ENCODE data around the gene PTPRG. TPM values are rescaled to one million over a fixed set of nuclear protein-coding genes. Genes with fewer than 3 reads are reported as not detected.
A peak's percentile ranks its signal among the peaks of the same experiment; 100 is the strongest.

PTPRG gene
- total and polyA plus RNA-seq, 10 of the 15 experiments (the other 5 are each of a cell fraction or from before 2014, with no cell fraction given) = 0.29 to 20.7 (median 1.4) TPM

GRCh38 chr3:62149962-62150361 lies 588.6 kb downstream of the PTPRG start:
- no peaks in the 10 kb centered on the region for H3K27me3 ChIP-seq (replicated peaks in 1 of 2; ENCODE audit: control insufficient read depth in 2 of 2, insufficient read depth in 2 of 2, low read length in 1 of 2)

DNA sequence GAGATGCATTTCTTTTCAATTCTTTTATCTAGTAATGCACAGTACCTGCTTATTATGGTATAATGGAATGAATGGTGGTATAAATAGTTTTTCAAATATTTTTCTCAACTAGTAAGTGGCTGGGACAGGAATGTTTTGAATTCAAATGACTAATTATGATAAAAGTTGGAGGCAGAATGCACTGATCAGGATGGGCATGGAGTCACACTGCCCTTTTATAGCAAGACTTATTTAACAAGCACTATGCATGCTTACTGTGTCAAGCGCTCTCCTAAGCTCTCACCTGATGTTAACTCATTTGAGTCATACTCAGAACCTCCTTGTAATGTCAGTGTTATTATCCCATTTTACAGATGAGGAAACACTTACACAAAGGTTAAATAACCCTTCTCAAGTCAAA lies 590.2 kb downstream of the PTPRG start:
- FAIRE-seq = no peak
- H3K27me3 ChIP-seq (replicated peaks in 1 of 2; ENCODE audit: control insufficient read depth in 2 of 2, insufficient read depth in 2 of 2, low read length in 1 of 2) = no peaks in the 10 kb centered on the region
- POLR2A ChIA-PET = interaction anchor here (0.7 kb wide), 1 partner anchor 574 kb away, joined by 3 read pairs; no protein-coding TSS in a partner anchor
- no peaks in the 10 kb centered on the region for H3K9me3 ChIP-seq (replicated peaks; ENCODE audit: control insufficient read depth, insufficient read depth, low read length)
- H3K4me2 ChIP-seq (ENCODE audit: control insufficient read depth, insufficient read depth) = no peak overlapping the region
- no peak overlapping the region for H3K9ac ChIP-seq (ENCODE audit: control insufficient read depth, insufficient read depth, low read length)
- CTCF ChIA-PET = interaction anchor here (0.6 to 1.0 kb wide), 3 partner anchors 8 to 351 kb away, joined by 3 to 4 read pairs (median 4); no protein-coding TSS in a partner anchor
- H3K4me3 ChIP-seq = no peak overlapping the region
- no peaks in the 10 kb centered on the region for H3K79me2 ChIP-seq (ENCODE audit: control insufficient read depth, insufficient read depth, low read length)
- no peaks in the 10 kb centered on the region for H3K36me3 ChIP-seq (ENCODE audit: control insufficient read depth in 2 of 2, insufficient read depth in 2 of 2, low read length in 1 of 2)
- no peak overlapping the region for H2AFZ ChIP-seq (ENCODE audit: control insufficient read depth, low read depth, low read length)
- RAD21 ChIA-PET (ENCODE audit: unreplicated experiment) = interaction anchor here (0.8 to 1.1 kb wide), 2 partner anchors 19 to 37 kb away, joined by 3 to 4 read pairs; no protein-coding TSS in a partner anchor
- DNase-seq (ENCODE audit: low read depth, low spot score) = no peak
- no peak overlapping the region for H3K27ac ChIP-seq (ENCODE audit: control insufficient read depth, insufficient read depth)
- H3K4me1 ChIP-seq (ENCODE audit: control insufficient read depth, insufficient read depth, low read length) = no peaks in the 10 kb centered on the region
- intact Hi-C loops (cut with micrococcal nuclease; ENCODE audit: unreplicated experiment) = no loop called here
- no peak for ATAC-seq
- in situ Hi-C loops (cut with MboI) = no loop called here
- WGBS (ENCODE audit: insufficient coverage, insufficient replicate concordance, low lambda C conversion rate, missing lambda C conversion rate) = 0% methylated on average over 1 of the region's 1 CpG
- no TSS peak for BruUV-seq (replicated peaks)
- no peaks in the 10 kb centered on the region for H4K20me1 ChIP-seq (ENCODE audit: control insufficient read depth, insufficient read depth)
- SMC1A ChIA-PET (ENCODE audit: uncharacterized antibody, unreplicated experiment) = interaction anchor here (0.8 to 4.1 kb wide), 4 partner anchors 8 to 81 kb away, joined by 3 to 15 read pairs (median 4); no protein-coding TSS in a partner anchor
- TF ChIP-seq TARDBP (IDR thresholded peaks at IDR 0.05; ENCODE audit: borderline replicate concordance) (no peak), POLR2AphosphoS2 (IDR thresholded peaks at IDR 0.05; ENCODE audit: low read depth, low read length) (no peak), GABPA (IDR thresholded peaks at IDR 0.05; ENCODE audit: low read depth) (no peak), SREBF2 (IDR thresholded peaks at IDR 0.05; ENCODE audit: low read length) (no peak), ZZZ3 (IDR thresholded peaks at IDR 0.05; ENCODE audit: control insufficient read depth, insufficient read length, low read depth) (no peak), PKNOX1 (IDR thresholded peaks at IDR 0.05) (no peak), PAX8 (IDR thresholded peaks at IDR 0.05) (no peak), SUZ12 (IDR thresholded peaks at IDR 0.05; ENCODE audit: unreplicated experiment) (no peak), NFXL1 (IDR thresholded peaks at IDR 0.05; ENCODE audit: borderline replicate concordance) (no peak)
- TF ChIP-seq, protein P1, sequence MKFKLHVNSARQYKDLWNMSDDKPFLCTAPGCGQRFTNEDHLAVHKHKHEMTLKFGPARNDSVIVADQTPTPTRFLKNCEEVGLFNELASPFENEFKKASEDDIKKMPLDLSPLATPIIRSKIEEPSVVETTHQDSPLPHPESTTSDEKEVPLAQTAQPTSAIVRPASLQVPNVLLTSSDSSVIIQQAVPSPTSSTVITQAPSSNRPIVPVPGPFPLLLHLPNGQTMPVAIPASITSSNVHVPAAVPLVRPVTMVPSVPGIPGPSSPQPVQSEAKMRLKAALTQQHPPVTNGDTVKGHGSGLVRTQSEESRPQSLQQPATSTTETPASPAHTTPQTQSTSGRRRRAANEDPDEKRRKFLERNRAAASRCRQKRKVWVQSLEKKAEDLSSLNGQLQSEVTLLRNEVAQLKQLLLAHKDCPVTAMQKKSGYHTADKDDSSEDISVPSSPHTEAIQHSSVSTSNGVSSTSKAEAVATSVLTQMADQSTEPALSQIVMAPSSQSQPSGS (IDR thresholded peaks at IDR 0.05; ENCODE audit: low read length) = no peak

More at GRCh38 chr3:62149962-62150361, 588.6 kb downstream of the PTPRG start:
- 0% methylated on average over 2 of the region's 2 CpGs for WGBS (ENCODE audit: insufficient coverage, insufficient replicate concordance, low lambda C conversion rate, missing lambda C conversion rate)
- H3K27ac ChIP-seq (ENCODE audit: control insufficient read depth, insufficient read depth) = no peak overlapping the region
- CTCF ChIA-PET = interaction anchor here (0.8 to 1.8 kb wide), 2 partner anchors 289 to 292 kb away, joined by 3 to 11 read pairs; no protein-coding TSS in a partner anchor
- no peaks in the 10 kb centered on the region for H4K20me1 ChIP-seq (ENCODE audit: control insufficient read depth, insufficient read depth)
- no peak overlapping the region for H3K4me2 ChIP-seq (ENCODE audit: control insufficient read depth, insufficient read depth)
- H3K36me3 ChIP-seq (ENCODE audit: control insufficient read depth in 2 of 2, insufficient read depth in 2 of 2, low read length in 1 of 2) = no peaks in the 10 kb centered on the region
- DNase-seq (ENCODE audit: low read depth, low spot score) = no peak
- SMC1A ChIA-PET (ENCODE audit: uncharacterized antibody, unreplicated experiment) = interaction anchor here (0.9 to 4.1 kb wide), 5 partner anchors 10 to 42 kb away, joined by 3 to 15 read pairs (median 8); no protein-coding TSS in a partner anchor
- H3K9me3 ChIP-seq (replicated peaks; ENCODE audit: control insufficient read depth, insufficient read depth, low read length) = no peaks in the 10 kb centered on the region
- H3K4me1 ChIP-seq (ENCODE audit: control insufficient read depth, insufficient read depth, low read length) = no peaks in the 10 kb centered on the region
- BruUV-seq (replicated peaks) = no TSS peak
- no peak overlapping the region for H3K4me3 ChIP-seq
- H3K79me2 ChIP-seq (ENCODE audit: control insufficient read depth, insufficient read depth, low read length) = no peaks in the 10 kb centered on the region
- POLR2A ChIA-PET = no interaction called here
- intact Hi-C loops (cut with micrococcal nuclease; ENCODE audit: unreplicated experiment) = no loop called here
- TF ChIP-seq SMARCA5 (IDR thresholded peaks at IDR 0.05) = 0 out of 2 replicates have a peak, but pooled peaks have one; percentile 52
- no peak for TF ChIP-seq TCF12 (IDR thresholded peaks at IDR 0.05; ENCODE audit: low read depth, low read length)
- TF ChIP-seq PKNOX1 (IDR thresholded peaks at IDR 0.05) = peak; percentile 66
- TF ChIP-seq IKZF1 (conservative IDR thresholded peaks at IDR 0.05) = peak; percentile 14; the same call in 1 of the 2 replicates
- peak; percentile 84 for TF ChIP-seq ZNF24 (IDR thresholded peaks at IDR 0.05)
- in situ Hi-C loops (cut with MboI) = no loop called here
- RAD21 ChIA-PET (ENCODE audit: unreplicated experiment) = interaction anchor here (0.6 to 1.2 kb wide), 3 partner anchors 20 to 217 kb away, joined by 3 to 8 read pairs (median 3); no protein-coding TSS in a partner anchor
- no peak for FAIRE-seq
- peak; percentile 80 for ATAC-seq
- no peak overlapping the region for H3K9ac ChIP-seq (ENCODE audit: control insufficient read depth, insufficient read depth, low read length)
- H2AFZ ChIP-seq (ENCODE audit: control insufficient read depth, low read depth, low read length) = no peak overlapping the region
